Measurements from ENCODE around the gene CDK15.

DNA sequence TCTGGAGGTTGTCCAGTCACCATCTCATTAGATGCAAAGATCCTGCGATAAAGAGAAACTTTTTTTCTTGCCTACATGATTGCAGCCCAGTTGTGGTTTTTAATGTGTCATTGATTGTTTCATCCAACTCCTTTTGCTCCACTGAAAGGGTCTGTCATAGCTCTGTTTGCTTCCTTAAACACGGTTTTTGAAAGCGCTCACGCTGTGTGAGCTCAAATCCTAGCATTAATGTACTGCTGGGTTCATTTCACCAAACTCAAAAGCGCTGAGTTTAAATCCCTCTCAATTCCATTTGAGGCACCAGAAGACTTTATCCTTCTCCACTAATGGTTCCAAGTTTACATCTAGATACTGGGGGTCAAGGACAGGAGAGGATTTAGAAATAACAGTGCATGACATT, 53.6 kb downstream of the CDK15 start:
- TF ChIP-seq, protein P1, sequence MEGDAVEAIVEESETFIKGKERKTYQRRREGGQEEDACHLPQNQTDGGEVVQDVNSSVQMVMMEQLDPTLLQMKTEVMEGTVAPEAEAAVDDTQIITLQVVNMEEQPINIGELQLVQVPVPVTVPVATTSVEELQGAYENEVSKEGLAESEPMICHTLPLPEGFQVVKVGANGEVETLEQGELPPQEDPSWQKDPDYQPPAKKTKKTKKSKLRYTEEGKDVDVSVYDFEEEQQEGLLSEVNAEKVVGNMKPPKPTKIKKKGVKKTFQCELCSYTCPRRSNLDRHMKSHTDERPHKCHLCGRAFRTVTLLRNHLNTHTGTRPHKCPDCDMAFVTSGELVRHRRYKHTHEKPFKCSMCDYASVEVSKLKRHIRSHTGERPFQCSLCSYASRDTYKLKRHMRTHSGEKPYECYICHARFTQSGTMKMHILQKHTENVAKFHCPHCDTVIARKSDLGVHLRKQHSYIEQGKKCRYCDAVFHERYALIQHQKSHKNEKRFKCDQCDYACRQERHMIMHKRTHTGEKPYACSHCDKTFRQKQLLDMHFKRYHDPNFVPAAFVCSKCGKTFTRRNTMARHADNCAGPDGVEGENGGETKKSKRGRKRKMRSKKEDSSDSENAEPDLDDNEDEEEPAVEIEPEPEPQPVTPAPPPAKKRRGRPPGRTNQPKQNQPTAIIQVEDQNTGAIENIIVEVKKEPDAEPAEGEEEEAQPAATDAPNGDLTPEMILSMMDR (IDR thresholded peaks at IDR 0.05 in 8 of 11, conservative IDR thresholded peaks at IDR 0.05 in 3 of 11), result no peak
- TF ChIP-seq POLR2AphosphoS5 (IDR thresholded peaks at IDR 0.05), result no peak
